GM12892 (cell line): ENCODE measurements around the gene ARHGEF2.

Experiments used
- POLR2A ChIP-seq: IDR thresholded peaks from 2 replicates; pipeline ENCODE4 v1.6.1; 2011; ENCODE audit warnings: low read depth, low read length, control low read depth
- TAF1 ChIP-seq: IDR thresholded peaks from 2 replicates; pipeline ENCODE4 v1.6.1; 2011; ENCODE audit warnings: low read depth, mild to moderate bottlenecking, control low read depth, low read length, borderline replicate concordance

DNA sequence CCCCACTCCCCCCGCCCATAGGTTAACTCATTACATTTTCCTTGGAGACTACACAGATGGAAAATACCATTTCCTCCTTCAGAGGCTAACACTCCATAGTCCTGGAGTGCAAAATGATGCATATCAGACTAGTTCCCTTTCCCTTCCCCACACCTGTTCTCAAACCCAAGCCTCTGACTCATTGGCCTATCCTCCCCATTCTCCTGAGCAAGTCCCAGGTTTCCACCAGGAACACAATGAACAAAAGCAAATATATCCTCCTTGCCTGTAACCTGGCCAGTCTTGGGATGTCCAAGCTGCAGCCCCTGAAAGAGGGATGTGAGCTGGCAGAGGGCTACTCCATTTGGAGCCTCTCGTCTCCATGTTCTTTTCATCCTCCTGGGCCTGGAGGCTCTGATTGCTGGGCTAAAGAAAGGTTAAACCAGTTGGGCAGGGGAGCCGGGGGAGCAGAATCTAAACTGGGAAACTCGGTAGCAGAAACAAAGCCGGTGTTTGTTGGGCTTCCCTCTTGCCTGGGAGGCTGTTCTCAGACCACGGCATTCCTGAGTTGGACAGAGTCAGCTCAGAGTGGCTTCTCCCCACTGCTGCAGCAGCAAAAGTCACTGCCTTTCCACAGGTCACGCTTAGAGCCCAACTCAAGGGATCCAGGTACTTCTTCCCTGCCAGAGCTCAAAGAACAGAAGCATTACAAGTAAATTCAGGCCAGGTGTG, 28.5 kb upstream of the ARHGEF2 start:
- no peak for TF ChIP-seq TAF1
- no peak for TF ChIP-seq POLR2A
